H1 (cell line): ENCODE measurements around the gene VRK3. TPM values are rescaled to one million over a fixed set of nuclear protein-coding genes. Genes with fewer than 3 reads are reported as not detected.

ENCODE experiments used
- CTCF ChIA-PET: fragments of 300-600 bp; sonication (Branson Sonifier 250); formaldehyde crosslinking; loops from one replicate; lab custom pipeline; 2021; ENCODE audit not compliant: partially characterized antibody; lab: Charles Lee
- POLR2A ChIA-PET: fragments of 300-600 bp; sonication (Branson Sonifier 250); formaldehyde crosslinking; loops from one replicate; lab custom pipeline; 2021; ENCODE audit warnings: inconsistent platforms; ENCODE audit not compliant: partially characterized antibody; lab: Charles Lee
- DNase-seq, 2 experiments: peaks; one replicate each; pipeline versions ENCODE4 v3.0.0 to v3.0.0-alpha.2; 2010 to 2022; ENCODE audit warnings: low spot score in 2 of 2, low read depth in 1 of 2, mixed read lengths in 1 of 2
- FAIRE-seq: peaks from 2 replicates; lab custom pipeline; 2011; peaks lifted over from hg19 to GRCh38; lab: Jason Lieb, UNC
- H2AFZ ChIP-seq: 2 replicates; pipeline ENCODE4 v1.8.1; 2012; ENCODE audit warnings: low read length, inconsistent platforms
- H2AK5ac ChIP-seq: 2 replicates; pipeline ENCODE4 v1.6.1; 2013; ENCODE audit warnings: low read depth, low read length
- H2BK120ac ChIP-seq: replicated peaks from 2 replicates; pipeline ENCODE3; 2013; ENCODE audit warnings: low read depth, low read length, inconsistent platforms
- H2BK12ac ChIP-seq: 2 replicates; pipeline ENCODE4 v1.6.1; 2013; ENCODE audit warnings: low read depth, low read length
- H2BK15ac ChIP-seq: 2 replicates; pipeline ENCODE4 v1.6.1; 2013; ENCODE audit warnings: low read length
- H2BK20ac ChIP-seq: 2 replicates; pipeline ENCODE4 v1.6.1; 2013; ENCODE audit warnings: low read length
- H2BK5ac ChIP-seq: 2 replicates; pipeline ENCODE4 v1.6.1; 2013; ENCODE audit warnings: low read depth, low read length
- H3K14ac ChIP-seq: 2 replicates; pipeline ENCODE4 v1.6.1; 2013; ENCODE audit warnings: inconsistent platforms; ENCODE audit not compliant: insufficient read length
- H3K18ac ChIP-seq: 2 replicates; pipeline ENCODE4 v1.6.1; 2013; ENCODE audit warnings: low read length; ENCODE audit errors: extremely low read depth
- H3K23ac ChIP-seq: 2 replicates; pipeline ENCODE4 v1.6.1; 2013; ENCODE audit warnings: inconsistent platforms; ENCODE audit not compliant: insufficient read length
- H3K23me2 ChIP-seq: 2 replicates; pipeline ENCODE4 v1.6.1; 2013; ENCODE audit warnings: low read depth, low read length
- H3K27ac ChIP-seq: 2 replicates; pipeline ENCODE4 v1.6.1; 2011; ENCODE audit warnings: low read depth, low read length, inconsistent platforms
- H3K27me3 ChIP-seq, 4 experiments: replicated peaks in 1 of 4; 1 replicate in 1 of 4; 2 replicates in 3 of 4; pipeline versions ENCODE4 v1.6.1 to v1.8.1; 2011 to 2013; ENCODE audit warnings: low read length in 3 of 4, mild to moderate bottlenecking in 3 of 4, inconsistent platforms in 2 of 4, mixed read lengths in 2 of 4, moderate library complexity in 1 of 4; ENCODE audit not compliant: control insufficient read depth in 3 of 4, insufficient read depth in 3 of 4; ENCODE audit errors: extremely low read depth in 1 of 4
- H3K36me3 ChIP-seq, 4 experiments: 2 replicates each; pipeline versions ENCODE4 v1.6.1 to v1.8.1; 2011 to 2013; ENCODE audit warnings: mild to moderate bottlenecking in 4 of 4, low read length in 3 of 4, moderate library complexity in 2 of 4, control low read depth in 1 of 4, inconsistent platforms in 1 of 4; ENCODE audit not compliant: insufficient read depth in 4 of 4, control insufficient read depth in 2 of 4
- H3K4ac ChIP-seq: replicated peaks from 2 replicates; pipeline ENCODE3; 2013; ENCODE audit warnings: low read length, low read depth, mixed read lengths, inconsistent platforms; ENCODE audit not compliant: insufficient read length
- H3K4me1 ChIP-seq, 4 experiments: replicated peaks in 1 of 4; 1 replicate in 1 of 4; 2 replicates in 3 of 4; pipeline versions ENCODE4 v1.6.1 to v1.8.1; 2011 to 2013; ENCODE audit warnings: low read length in 3 of 4, inconsistent platforms in 2 of 4, mixed read lengths in 1 of 4; ENCODE audit not compliant: insufficient read depth in 4 of 4, control insufficient read depth in 3 of 4
- H3K4me2 ChIP-seq, 2 experiments: 2 replicates each; pipeline versions ENCODE4 v1.6.1 to v1.8.1; 2011 to 2013; ENCODE audit warnings: low read depth in 2 of 2, low read length in 2 of 2, control low read depth in 1 of 2, inconsistent platforms in 1 of 2, mild to moderate bottlenecking in 1 of 2; ENCODE audit not compliant: insufficient read depth in 1 of 2
- H3K4me3 ChIP-seq, 4 experiments: fragments of 200-600, 300-600 bp in 1 of 4; sonication (generic), shearing (Covaris generic), sonication (Bioruptor Twin) in 1 of 4; 2 replicates each; pipeline versions ENCODE4 v1.5.1 to v1.8.1; 2011 to 2016; ENCODE audit warnings: low read length in 4 of 4, low read depth in 3 of 4, control low read depth in 2 of 4, inconsistent platforms in 2 of 4, mild to moderate bottlenecking in 2 of 4, mixed read lengths in 1 of 4, moderate library complexity in 1 of 4; ENCODE audit not compliant: insufficient read depth in 2 of 4; ENCODE audit errors: extremely low read depth in 1 of 4
- H3K56ac ChIP-seq: replicated peaks from 2 replicates; pipeline ENCODE3; 2013; ENCODE audit warnings: low read depth, mild to moderate bottlenecking, mixed read lengths, low read length, inconsistent platforms; ENCODE audit not compliant: insufficient read length
- H3K79me1 ChIP-seq: 2 replicates; pipeline ENCODE4 v1.6.1; 2013; ENCODE audit warnings: low read depth, low read length, control low read depth
- H3K79me2 ChIP-seq, 2 experiments: 2 replicates each; pipeline versions ENCODE4 v1.6.1 to v1.8.1; 2012 to 2013; ENCODE audit warnings: low read length in 2 of 2, mild to moderate bottlenecking in 2 of 2, inconsistent platforms in 1 of 2; ENCODE audit not compliant: insufficient read depth in 2 of 2, control insufficient read depth in 1 of 2
- H3K9ac ChIP-seq, 4 experiments: replicated peaks in 1 of 4; 1 replicate in 1 of 4; 2 replicates in 3 of 4; pipeline versions ENCODE4 v1.6.1 to v1.8.1; 2011 to 2013; ENCODE audit warnings: low read depth in 3 of 4, low read length in 3 of 4, control low read depth in 2 of 4, mild to moderate bottlenecking in 2 of 4, moderate library complexity in 2 of 4, inconsistent platforms in 1 of 4; ENCODE audit errors: extremely low read depth in 1 of 4
- H3K9me3 ChIP-seq, 2 experiments: 2 replicates each; pipeline versions ENCODE4 v1.6.1 to v1.8.1; 2012 to 2013; ENCODE audit warnings: mild to moderate bottlenecking in 2 of 2, moderate library complexity in 2 of 2, control low read depth in 1 of 2, inconsistent platforms in 1 of 2, low read depth in 1 of 2, low read length in 1 of 2, mixed read lengths in 1 of 2; ENCODE audit not compliant: insufficient read depth in 2 of 2
- H4K20me1 ChIP-seq, 2 experiments: replicated peaks in 1 of 2; 2 replicates each; pipeline versions ENCODE3 to v1.8.1; 2011 to 2013; ENCODE audit warnings: inconsistent platforms in 2 of 2, low read length in 2 of 2, mild to moderate bottlenecking in 1 of 2; ENCODE audit not compliant: insufficient read depth in 2 of 2, control insufficient read depth in 1 of 2
- H4K5ac ChIP-seq: 2 replicates; pipeline ENCODE4 v1.6.1; 2013; ENCODE audit warnings: low read length, low read depth, mixed read lengths, inconsistent platforms; ENCODE audit not compliant: insufficient read length
- H4K8ac ChIP-seq: 2 replicates; pipeline ENCODE4 v1.8.0; 2013; ENCODE audit warnings: mild to moderate bottlenecking, moderate library complexity, low read length, inconsistent platforms; ENCODE audit not compliant: insufficient read depth; ENCODE audit errors: extremely low read depth
- H4K91ac ChIP-seq: replicated peaks from 2 replicates; pipeline ENCODE3; 2013; ENCODE audit warnings: low read length, mixed read lengths, inconsistent platforms; ENCODE audit not compliant: insufficient read length
- CBX5 ChIP-seq: fragments of 300-800, 300-1000 bp; sonication (generic); IDR thresholded peaks from 2 replicates; pipeline ENCODE4 v1.7.1; 2016; ENCODE audit warnings: antibody characterized with exemption, low read length, low read depth
- CBX8 ChIP-seq: fragments of 300-800, 300-1000 bp; sonication (generic); IDR thresholded peaks from 2 replicates; pipeline ENCODE4 v1.7.1; 2016; ENCODE audit warnings: low read depth, low read length, borderline replicate concordance
- CHD2 ChIP-seq: IDR thresholded peaks from 2 replicates; pipeline ENCODE4 v1.6.1; 2012; ENCODE audit warnings: low read length, improper control_type of control experiment
- EGR1 ChIP-seq: IDR thresholded peaks from 2 replicates; pipeline ENCODE4 v1.6.1; 2011; ENCODE audit warnings: low read depth, low read length, borderline replicate concordance
- FOSL1 ChIP-seq: IDR thresholded peaks from 2 replicates; pipeline ENCODE4 v1.6.1; 2011; ENCODE audit warnings: mild to moderate bottlenecking, low read depth, low read length, moderate library complexity; ENCODE audit not compliant: insufficient read depth
- JUN ChIP-seq: IDR thresholded peaks from 2 replicates; pipeline ENCODE4 v1.6.1; 2011; ENCODE audit warnings: low read depth, mild to moderate bottlenecking, improper control_type of control experiment, low read length
- RFX5 ChIP-seq: IDR thresholded peaks from 2 replicates; pipeline ENCODE4 v1.6.1; 2011; ENCODE audit warnings: low read depth, low read length, improper control_type of control experiment, borderline replicate concordance
- RXRA ChIP-seq: IDR thresholded peaks from 2 replicates; pipeline ENCODE4 v1.6.1; 2011; ENCODE audit warnings: low read depth, mild to moderate bottlenecking, low read length, moderate library complexity; ENCODE audit not compliant: insufficient read depth
- SP1 ChIP-seq: IDR thresholded peaks from 2 replicates; pipeline ENCODE4 v1.6.1; 2011; ENCODE audit warnings: low read depth, low read length
- WGBS, 2 experiments: shearing (Covaris generic) in 1 of 2; methylation state at CpG; one replicate each; pipeline versions ENCODE4 v1.1.6 to v1.1.7; 2013 to 2015; ENCODE audit warnings: low lambda C conversion rate in 2 of 2, mixed read lengths in 2 of 2, inconsistent platforms in 1 of 2, low coverage in 1 of 2, missing lambda C conversion rate in 1 of 2; ENCODE audit not compliant: insufficient replicate concordance in 2 of 2, insufficient coverage in 1 of 2, insufficient read length in 1 of 2; ENCODE audit errors: extremely low coverage in 1 of 2, missing lambda C conversion rate in 1 of 2; 5-methylcytosine and 5-hydroxymethylcytosine counted together
- polyA plus RNA-seq, 7 experiments: library from polyadenylated mRNA; depleted of rRNA in 3 of 7; stranded (reverse) in 5 of 7; unstranded in 2 of 7; fragments of >200 nt in 5 of 7; fragments of 200-250 nt in 2 of 7; gene quantifications; 1 replicate in 5 of 7; 2 replicates in 1 of 7; 4 replicates in 1 of 7; pipeline versions ENCODE4 v1.2.1 to v1.2.3, GENCODE V29; 2011 to 2013; ENCODE audit warnings: missing spikeins in 2 of 7, mixed read lengths in 2 of 7
- total RNA-seq: library from RNA; stranded (reverse); fragmentation: NEBNext Ultra II Directional; extraction: Animal tissue kit (Norgen Biotek cat#: 25700); gene quantifications from 2 replicates; pipeline ENCODE4 v1.2.1, GENCODE V29; 2021
- TF ChIP-seq, protein P1 (sequence below): IDR thresholded peaks from 2 replicates; pipeline ENCODE4 v1.6.1; 2011; ENCODE audit warnings: low read depth, mild to moderate bottlenecking, low read length; ENCODE audit not compliant: insufficient read depth
- TF ChIP-seq, protein P2 (sequence below): IDR thresholded peaks from 2 replicates; pipeline ENCODE4 v1.6.1; 2012; ENCODE audit warnings: inconsistent platforms
- TF ChIP-seq, protein P3 (sequence below): IDR thresholded peaks from 2 replicates; pipeline ENCODE4 v1.6.1; 2011; ENCODE audit warnings: low read length, improper control_type of control experiment

VRK3 gene
- total and polyA plus RNA-seq, 2 of the 8 experiments (the other 6 are each of a cell fraction or from before 2014, with no cell fraction given), result 21.3 to 36.1 TPM

DNA sequence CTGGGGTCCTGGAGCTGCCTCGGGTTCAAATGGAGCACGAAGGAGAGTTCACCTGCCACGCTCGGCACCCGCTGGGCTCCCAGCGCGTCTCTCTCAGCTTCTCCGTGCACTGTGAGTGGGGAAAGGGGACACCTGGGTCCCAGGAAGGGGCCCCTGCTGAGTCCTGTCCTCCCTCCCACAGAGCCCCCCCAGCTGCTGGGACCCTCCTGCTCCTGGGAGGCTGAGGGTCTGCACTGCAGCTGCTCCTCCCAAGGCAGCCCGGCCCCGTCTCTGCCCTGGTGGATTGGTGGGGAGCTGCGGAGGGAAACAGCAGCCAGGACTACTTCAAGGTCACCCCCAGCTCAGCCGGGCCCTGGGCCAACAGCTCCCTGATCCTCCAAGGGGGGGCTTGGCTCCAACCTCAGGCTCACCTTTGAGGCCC lies 53.2 kb downstream of the VRK3 start:
- Histone ChIP-seq H2AFZ (no peak overlapping the region), H2BK5ac (no peak overlapping the region), H3K79me1 (no peaks in the 10 kb centered on the region), H3K23me2 (no peaks in the 10 kb centered on the region), H4K91ac (no peak overlapping the region), H3K18ac (no peak overlapping the region), H2BK20ac (no peak overlapping the region), H3K9me3 (no peaks in the 10 kb centered on the region), H2BK120ac (no peak overlapping the region), H3K56ac (no peak overlapping the region), H3K4me2 (no peak overlapping the region), H2BK15ac (no peak overlapping the region), H4K20me1 (peaks cover 0 to 2% of the 10 kb centered on the region in 2 experiments), H3K4me1 (no peaks in the 10 kb centered on the region), H3K14ac (no peak overlapping the region), H3K23ac (no peak overlapping the region), H3K4ac (no peak overlapping the region), H3K9ac (no peak overlapping the region), H2BK12ac (no peak overlapping the region), H3K36me3 (no peaks in the 10 kb centered on the region), H4K8ac (no peak overlapping the region), H3K79me2 (no peaks in the 10 kb centered on the region), H3K27me3 (no peaks in the 10 kb centered on the region), H4K5ac (no peak overlapping the region), H2AK5ac (no peak overlapping the region), H3K4me3 (no peak overlapping the region), H3K27ac (no peak overlapping the region)
- FAIRE-seq (no peak), DNase-seq (no peak)
- TF ChIP-seq CBX5, result no peak
- TF ChIP-seq, protein P1, sequence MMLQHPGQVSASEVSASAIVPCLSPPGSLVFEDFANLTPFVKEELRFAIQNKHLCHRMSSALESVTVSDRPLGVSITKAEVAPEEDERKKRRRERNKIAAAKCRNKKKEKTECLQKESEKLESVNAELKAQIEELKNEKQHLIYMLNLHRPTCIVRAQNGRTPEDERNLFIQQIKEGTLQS, result no peak
- no peak for TF ChIP-seq JUN
- TF ChIP-seq RFX5, result no peak
- TF ChIP-seq FOSL1, result no peak
- TF ChIP-seq, protein P2, sequence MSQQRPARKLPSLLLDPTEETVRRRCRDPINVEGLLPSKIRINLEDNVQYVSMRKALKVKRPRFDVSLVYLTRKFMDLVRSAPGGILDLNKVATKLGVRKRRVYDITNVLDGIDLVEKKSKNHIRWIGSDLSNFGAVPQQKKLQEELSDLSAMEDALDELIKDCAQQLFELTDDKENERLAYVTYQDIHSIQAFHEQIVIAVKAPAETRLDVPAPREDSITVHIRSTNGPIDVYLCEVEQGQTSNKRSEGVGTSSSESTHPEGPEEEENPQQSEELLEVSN, result no peak
- no peak for TF ChIP-seq CBX8
- no peak for TF ChIP-seq EGR1
- TF ChIP-seq CHD2, result no peak
- no peak for TF ChIP-seq SP1
- TF ChIP-seq RXRA, result no peak
- TF ChIP-seq, protein P3, sequence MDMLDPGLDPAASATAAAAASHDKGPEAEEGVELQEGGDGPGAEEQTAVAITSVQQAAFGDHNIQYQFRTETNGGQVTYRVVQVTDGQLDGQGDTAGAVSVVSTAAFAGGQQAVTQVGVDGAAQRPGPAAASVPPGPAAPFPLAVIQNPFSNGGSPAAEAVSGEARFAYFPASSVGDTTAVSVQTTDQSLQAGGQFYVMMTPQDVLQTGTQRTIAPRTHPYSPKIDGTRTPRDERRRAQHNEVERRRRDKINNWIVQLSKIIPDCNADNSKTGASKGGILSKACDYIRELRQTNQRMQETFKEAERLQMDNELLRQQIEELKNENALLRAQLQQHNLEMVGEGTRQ, result no peak
- ChIA-PET POLR2A (interaction anchor here (0.9 to 1.6 kb wide), 4 partner anchors 12 to 44 kb away, joined by 3 to 12 read pairs (median 4); partner anchors contain the start of genes ATF5 and NUP62), CTCF (interaction anchor here (1.2 kb wide), 3 partner anchors 12 to 35 kb away, joined by 3 to 6 read pairs (median 4); no protein-coding TSS in a partner anchor)
- 89% methylated on average over 8 of the region's 12 CpGs; no CpG with 5 or more reads in 1 of the 2 experiments for WGBS, 2 experiments
